Inflammatory macrophage treated with lipopolysaccharide for 1 hour (primary cell): ENCODE results near the gene POLD4.

Source experiments
- DNase-seq, 2 donors: peaks; one replicate each; pipeline ENCODE4 v3.0.0-alpha.2; 2020 to 2022

Gene POLD4

DNA sequence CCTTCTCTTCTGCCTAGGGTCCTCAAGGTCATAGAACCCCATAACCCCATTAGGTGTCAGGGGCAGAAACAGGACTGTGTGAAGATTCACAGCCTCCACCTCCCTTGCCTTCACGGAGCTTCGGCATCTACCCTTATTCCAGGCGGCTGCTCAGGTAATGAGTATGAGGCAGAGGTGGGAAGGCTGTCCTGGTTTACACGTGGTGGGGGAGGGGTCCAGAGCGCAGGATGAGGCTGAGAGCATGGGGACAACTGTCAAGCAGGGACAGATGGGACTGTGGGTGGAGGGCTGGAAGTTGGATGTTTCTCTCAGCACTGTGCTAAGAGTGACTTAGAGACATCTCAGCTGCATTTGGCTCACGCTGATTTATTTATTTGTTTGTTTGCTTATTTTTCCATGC is 34.2 kb upstream of the POLD4 start:
- no peak for DNase-seq

DNA sequence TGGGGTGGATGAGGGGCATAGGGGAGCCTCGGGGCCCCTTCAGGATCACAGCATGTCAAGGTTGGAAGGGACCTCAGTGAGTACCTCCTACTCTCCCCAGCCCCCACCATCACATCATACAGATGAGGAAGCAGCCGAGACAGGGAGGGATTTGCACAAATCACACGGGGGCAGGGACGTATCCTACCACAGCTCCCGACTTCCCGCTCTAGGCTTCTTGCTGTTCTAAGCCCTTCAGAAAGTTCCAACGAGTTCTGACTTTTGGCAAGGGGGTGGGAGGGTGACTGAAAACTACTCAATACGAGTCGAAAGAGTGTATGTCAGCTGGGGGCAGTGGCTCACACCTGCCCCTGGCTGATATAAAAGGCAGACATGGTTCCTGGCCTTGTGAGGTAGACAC is 33.7 kb upstream of the POLD4 start:
- no peak for DNase-seq

DNA sequence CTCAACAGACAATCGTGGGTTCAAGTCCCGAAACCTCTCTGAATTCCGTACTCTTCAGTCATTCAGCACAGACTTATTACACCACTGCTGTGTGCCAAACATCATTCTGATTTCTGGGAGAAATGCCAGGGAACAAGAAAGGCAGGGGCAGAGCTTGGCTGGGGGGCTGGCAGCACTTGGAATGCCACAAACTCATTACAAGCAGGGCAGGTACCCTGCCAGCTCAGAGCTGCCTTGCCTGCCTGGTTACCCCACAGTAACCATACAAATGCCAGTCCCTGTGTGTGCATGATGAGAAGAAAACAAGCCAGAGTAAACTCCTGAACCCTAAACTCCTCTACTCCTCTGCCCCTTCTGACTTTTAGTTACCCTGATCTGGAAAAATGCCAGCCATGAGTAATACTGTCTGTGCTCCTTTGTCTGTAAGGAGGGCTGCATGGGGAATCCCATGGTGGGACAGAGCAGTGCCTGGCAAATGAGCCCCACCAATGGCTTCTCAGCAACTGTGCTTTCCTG is 31.6 kb upstream of the POLD4 start:
- no peak for DNase-seq

DNA sequence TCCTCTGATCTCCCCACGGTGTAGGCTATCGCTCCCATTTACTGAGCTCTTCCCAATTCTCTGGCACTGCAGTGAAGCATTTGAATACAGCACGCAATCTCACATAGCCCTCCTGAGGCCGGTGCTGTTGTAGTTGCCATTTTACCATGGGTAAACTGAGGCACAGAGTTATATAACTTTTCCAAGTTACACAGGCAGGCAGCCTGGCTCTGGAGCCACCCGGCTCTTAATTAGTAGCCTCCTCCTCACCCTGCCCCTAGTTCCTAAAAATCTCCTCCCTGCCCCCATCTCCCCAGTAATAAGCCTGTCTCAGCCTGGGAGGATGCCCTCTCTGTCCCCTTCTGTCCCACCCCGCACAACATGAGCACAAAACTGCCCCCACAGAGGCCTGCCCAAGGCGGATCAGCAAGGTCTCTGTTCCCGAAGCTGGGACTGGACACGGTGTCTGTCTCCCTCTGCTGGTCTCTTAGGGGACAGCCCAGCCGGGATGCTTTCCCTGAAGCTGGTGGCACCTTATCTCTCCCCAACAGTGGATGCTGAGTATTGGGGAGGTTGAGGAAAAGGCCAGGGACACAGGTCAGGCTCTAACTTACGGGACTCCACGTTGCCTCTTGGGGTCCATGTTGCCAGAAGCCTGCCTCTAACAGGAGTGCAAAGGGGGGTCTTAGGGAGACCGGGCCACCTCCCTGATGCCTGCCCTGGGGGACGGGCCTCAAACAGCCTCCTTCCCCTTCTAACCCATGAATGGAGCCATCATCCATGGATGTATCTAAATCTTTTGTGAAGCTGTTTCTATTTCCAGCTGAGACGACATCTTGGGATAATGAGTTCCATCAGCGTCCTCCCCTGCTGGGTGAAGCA is 29.2 kb upstream of the POLD4 start:
- peak; percentile 62 to 93 for DNase-seq

DNA sequence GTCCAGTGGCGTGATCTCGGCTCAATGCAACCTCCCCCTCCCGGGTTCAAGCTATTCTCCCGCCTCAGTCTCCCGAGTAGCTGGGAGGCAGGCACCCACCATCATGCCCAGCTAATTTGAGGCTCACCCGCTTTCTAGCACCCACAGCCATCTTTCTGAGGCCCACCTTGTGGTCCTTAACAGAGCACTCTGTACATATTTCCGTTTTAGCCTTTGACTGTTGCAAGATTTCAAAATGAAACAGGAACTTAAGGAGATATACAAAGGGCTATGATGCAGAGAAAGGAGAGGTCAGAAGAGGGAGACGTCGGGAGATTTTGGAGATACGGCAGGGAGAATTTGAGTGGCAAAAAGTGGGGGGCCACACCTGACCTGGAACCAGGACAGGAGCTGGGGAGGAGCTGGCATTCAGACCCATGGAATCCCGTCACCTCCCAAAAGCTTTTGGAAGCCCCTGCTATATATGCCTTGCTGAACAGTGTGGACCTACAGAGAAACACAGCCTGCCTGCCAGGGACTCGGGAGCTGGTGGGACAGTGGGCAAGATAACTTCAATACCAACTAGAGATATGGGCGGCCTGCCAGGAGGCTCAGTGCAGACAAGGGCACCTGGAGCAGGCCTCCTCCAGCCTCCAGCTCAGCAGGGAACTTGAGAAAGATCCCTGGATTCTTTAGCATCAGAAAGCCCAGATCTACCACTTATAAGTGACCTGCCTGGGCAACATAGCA is 28.1 kb upstream of the POLD4 start:
- peak; percentile 71 to 72 for DNase-seq

DNA sequence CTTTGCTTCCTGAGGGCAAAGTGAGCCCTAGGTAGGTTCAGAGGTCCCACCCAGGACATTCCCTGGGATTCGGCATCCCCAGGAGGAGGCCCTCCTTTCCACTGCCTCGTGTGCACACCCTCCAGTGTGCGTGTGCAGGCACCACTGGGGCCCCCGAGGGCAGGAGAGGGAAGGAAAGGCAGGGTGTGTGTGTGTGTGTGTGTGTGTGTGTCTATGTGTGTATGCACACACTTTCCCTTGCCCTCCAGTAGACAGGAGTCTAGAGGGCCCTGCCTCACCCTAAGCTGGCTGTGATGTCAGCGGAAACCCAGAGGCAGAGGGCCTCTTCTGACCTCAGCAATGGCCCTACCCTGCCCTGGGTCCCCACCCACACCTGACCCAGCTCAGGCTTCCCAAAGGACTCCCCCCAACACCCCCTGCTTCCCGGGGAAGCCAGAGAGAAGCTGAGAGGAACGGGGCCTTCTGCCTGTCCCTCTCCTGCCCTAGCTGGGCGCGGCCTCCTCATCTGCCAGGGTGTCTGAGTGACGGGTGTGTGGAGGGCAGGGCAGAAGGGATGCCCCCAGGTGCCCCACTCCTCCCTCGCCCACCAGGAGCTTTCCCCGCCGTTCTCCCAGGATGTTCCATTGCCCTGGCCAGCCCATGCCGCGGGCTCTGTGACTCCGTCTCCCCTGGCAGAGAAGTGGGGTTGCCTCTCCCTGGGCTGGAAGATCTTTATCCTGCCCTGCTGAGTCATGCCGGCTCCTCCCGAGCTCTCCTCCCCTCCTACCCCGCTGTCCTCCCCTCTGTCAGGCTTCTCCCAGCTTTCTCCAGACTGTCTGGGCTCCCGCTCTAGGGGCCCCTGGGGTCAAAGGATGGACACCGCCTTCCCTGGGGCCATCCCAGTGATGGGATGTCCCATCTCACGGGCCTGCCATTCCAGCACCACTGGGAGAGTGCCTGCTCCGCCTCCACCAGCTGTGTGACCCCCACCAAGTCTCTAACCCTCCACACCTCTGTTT is 26.0 kb upstream of the POLD4 start:
- peak in 1 of 2 donors; percentile 70 for DNase-seq

DNA sequence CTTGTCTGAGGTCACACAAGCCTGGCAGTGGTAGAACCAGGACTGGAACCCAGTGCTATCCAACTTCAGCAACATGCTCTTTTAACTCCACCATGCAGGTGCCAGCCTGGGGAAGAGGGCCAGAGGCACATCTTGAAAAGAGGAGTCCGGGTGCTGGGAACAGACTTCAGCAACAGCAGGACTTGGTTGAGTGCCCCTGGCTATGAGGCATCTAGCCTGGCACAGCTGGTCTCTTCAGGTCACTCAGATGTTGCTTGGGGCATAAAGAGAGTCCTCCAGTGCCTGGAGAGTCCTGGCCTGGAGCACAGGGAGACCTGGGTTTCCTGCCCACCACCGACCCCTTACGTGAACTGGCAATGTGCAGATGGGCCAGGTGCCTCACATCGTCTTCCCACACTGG is 25.2 kb upstream of the POLD4 start:
- DNase-seq, result no peak

DNA sequence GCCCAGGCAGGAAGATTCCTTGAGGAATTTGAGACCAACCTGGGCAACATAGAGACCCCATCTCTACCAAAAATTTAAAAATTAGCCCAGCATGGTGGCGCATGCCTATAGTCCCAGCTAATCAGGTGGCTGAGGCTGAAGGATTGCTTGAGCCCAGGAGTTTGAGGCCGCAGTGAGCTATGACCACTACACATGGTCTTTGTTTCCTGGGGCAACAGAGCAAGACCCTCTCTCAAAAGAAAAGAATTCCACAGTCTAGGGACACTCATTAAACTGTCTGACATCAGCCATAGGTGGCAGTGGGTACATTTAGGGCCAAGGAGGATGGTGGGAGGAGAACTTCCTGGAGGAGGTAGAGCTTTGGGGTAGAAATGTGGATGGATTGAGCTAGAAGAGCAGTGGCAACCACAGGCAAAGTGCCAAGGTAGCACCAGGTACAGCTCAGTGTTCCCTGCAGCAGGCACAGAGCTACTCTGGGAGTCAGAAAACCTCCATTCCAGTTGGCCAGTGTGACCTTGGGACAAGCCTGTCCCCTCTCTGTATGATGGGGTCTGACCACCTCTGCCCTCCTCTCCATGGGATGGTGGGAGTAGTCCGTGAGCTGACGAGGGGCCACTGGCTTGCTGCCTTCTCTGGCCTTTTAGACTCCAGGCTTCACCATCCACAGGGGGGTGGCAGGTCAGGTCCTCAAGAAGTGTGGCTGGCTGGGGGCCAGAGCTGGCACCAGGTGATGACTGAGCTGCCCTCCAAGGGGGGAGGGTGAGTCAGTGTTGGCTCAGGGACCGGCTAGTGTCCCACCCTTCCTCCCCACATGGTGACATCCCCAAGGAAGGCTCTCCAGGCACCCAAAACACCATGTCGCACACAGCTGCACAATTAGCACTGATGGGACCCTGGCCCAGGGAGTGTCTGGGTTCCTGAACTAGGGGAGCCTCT is 23.8 kb upstream of the POLD4 start:
- DNase-seq, result no peak

DNA sequence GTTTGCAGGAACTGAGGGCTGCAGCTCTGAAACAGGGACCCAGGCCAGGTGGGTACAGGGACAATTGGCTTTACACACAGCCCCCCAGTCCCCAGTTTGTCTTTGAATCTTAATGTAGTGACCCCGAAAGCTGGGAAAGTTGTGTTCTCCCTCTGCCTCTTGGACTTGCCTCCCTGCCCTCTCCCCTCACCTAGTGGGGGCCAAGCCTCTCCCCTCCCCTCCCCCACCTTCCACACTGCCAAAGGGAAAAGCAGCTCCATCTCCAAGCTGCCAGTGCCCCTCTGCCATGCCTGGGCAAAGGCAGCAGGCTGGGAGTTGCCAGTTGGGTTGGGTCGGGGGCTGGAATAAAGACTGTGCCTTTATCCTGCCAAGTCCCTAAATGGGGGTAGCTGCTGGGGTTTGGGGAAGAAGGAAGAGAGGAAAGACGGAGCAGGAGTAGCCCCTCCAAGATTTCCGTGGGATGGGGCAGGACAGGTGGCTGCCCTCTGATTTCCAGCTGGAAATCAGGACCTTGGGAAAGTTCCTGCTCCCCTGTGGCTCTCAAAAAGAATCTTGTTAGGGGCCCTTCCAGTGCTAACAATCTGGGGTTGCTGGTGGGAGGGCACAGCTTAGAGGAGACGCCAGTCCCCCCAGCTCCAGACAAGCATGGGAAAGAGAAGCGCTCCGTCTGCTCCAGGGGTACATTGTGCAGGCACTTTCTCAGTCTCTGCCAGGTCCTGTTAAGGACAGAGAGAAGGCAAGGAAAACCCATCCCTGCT is 22.9 kb upstream of the POLD4 start:
- no peak for DNase-seq

DNA sequence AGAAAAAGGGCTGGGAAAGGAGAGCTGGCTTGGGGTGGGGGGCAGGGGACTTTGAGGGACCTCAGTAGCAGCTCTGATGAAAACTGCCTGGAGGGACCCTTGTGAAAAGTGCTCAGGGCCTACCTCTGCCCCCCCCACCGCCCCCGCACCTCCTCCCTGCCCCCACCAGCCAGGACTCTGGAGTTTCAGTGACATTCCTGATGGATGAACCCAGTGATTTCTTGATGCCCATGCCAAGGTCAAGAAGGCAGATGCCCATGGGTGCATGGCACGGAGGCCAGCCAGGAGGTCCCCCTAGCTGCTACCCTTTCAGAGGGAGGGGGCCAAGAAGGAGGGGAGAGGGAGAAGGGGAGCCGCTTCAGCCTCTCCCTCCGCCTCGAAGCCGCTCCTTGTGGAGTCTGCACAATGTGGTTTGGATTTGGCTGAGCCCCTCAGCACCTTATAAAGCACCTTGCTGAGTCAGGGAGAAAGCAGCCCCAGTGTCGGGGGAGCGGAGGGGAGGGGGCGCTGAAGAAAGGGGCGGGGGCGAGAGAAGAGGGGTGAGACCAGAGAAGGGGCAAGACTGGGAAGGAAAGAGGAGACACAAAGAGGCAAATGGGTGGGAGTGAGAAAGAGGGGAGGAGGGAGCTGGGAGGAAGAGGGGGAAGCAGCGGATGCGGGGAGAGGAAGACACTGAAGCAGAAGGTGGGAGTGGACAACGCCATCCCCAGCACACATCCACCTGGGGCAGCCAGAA is 22.1 kb upstream of the POLD4 start:
- no peak for DNase-seq

DNA sequence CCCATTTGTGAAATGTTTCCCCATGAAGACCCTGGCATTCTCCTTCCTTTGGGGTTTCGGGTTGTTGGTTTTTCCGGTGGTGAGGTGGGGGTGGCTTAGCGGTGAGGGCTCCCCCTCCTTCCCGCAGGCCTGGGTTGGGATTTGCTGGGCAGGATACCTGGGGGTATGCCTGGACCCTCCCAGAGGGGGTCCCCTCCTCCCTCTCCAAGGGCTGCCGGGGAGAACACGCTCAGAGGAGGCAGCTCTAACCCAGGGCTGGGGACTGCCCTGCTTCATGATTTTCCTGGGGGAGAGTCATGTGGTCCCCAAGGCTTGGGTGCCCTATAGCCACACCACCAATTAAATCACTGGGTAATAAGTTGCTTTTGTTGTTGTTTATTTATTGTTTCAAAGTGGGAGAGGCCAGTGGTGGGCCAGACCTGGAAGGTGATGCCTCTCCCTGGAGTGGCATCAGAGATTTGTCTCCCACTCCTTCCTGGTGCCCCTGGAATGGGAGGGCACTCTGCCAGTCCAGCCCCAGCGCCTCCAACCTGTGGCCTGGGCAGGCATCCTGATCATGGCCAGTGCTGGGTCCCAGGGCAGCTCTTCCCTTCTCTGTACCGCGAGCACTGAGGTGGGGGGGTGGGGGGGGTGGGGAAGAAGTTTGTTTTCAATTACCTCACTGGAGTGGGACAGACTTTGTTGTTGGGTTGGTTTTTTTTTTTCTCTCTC is 21.4 kb upstream of the POLD4 start:
- no peak for DNase-seq

DNA sequence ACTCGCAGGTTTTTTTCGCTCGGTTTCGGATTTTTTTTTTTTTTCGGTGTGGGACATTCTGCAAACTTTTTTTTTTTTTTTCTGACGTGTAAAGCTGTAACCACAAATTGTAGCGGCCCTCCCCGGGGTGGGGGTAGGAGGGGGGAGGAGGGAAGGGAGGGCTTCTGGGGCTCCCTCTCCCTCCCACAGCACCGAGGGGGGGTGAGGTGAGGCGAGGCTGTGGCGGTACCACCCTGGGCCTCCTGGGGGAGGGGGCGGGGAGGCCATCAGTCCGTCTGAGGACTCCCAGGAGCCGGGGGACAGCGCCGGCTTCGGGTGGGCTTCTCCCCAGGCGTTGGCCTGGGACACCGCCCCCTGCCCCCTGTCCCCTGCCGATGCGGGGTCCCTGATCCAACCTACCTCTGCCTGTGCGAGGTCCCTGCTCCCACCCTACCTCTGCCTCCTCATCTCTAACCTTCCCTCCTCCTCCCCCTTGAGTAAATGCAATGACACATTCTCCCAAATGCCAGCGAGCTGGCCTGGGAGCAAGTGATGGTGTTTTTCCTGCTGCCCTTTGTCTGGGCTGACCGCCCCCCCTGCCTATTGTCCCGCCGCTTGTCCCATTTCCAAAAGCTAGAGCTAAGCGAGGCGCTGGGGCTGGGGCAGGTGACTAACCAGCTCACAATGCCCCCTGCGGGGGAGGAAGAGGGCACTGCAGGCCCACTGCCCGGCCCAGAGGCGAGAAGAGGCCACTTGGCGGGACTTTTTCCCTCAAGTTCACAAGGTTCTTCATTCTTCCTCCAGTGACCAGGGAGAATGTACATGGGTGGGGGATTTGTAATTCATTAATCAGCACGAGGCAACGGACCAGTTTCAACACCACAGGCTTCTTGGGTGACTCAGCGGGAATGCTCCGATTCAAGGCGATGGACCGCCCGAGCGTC is 20.6 kb upstream of the POLD4 start:
- peak; percentile 92 to 98 for DNase-seq

DNA sequence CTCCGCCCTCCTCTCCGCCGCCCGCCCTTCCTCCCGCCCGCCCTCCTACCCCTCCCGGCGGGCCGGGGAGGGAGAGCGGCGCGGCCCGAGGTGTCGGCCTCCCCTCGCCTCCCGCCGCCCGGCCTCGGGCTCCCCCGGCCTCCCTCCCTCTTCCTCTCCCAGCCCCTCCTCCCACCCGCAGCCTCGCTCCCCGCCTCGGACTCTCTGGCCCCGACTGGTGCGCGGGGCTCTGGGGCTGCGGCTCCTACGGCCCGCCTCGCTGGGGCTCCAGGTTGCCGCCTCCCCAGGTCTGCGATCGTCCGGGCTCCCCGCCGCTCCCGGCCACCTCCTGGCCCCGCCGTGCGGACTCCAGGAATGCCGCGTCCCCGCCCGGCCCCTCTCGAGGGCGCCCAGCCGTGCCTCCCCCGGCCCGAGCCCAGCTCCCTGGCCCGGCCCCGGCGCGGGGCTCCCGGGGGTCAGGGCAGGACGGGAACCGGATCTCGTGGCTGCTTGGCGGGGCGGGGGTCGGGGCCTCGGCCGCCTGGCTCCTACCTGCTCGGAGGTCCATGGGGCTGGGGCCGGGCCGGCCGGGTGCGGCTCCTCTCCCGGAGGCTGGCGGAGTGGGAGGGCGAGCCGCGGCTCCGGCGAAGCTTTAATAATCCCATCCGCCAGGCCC is 19.8 kb upstream of the POLD4 start, which contains the start of gene CLCF1:
TSS of gene CLCF1 (minus strand) at position 606 of the 655 bp plus-strand sequence. CDS start at position 547, 59 bp downstream.
- peak in 1 of 2 donors; percentile 35 for DNase-seq

DNA sequence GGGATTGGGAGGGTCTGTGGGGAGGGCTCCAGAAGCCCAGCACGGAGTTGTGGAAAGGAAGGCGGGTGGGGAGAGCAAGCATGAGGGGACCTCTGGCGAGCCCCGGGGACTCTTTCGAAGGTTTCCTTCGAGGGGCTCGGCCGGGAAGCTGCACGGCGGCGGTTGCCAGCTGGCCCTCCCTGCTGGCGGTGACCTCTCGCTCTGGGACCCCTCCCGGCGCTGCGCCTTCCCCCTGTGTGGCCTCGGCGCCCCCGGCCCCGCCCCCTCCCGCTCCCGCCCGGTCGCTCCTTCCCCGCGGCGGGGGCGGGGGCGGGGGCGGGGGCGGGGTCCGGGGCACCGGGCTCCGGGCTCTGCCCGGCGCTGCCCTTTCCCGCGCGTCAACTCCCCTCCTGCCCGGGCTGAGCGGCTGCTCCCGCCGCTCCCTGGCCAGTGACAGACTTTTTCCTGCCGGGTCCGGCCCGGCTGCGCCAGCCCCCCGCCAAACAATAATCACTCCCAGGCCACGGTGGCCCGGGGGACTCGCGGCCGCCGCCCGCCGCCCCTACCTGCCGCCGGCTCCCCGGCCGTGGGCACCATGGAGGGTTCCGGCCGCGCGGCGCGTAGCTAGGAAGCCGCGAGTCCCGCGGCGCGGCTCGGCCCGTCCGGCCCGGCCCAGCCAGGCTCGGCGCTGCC is 19.1 kb upstream of the POLD4 start:
- DNase-seq, result no peak

DNA sequence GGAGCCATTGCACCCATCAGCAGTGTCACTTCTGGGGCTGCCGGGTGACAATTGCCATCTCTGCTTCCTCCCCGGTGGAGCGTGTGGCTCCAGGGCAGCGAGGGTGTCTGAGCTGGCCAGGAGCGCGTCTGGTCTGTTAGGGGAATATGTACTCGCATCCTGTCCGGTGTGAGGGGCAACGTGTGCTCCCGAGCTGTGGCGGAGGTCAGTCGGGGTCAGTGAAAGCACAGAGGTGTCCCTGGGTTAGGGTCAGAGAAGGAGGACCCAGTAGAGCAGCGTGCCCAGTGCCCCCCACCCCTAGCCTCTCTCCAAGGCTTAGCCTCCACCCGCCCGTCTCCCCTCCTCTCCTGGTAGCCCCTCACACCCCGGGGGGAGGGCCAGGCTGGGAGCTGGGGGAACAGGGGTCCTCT is 18.6 kb upstream of the POLD4 start:
- DNase-seq, result no peak

DNA sequence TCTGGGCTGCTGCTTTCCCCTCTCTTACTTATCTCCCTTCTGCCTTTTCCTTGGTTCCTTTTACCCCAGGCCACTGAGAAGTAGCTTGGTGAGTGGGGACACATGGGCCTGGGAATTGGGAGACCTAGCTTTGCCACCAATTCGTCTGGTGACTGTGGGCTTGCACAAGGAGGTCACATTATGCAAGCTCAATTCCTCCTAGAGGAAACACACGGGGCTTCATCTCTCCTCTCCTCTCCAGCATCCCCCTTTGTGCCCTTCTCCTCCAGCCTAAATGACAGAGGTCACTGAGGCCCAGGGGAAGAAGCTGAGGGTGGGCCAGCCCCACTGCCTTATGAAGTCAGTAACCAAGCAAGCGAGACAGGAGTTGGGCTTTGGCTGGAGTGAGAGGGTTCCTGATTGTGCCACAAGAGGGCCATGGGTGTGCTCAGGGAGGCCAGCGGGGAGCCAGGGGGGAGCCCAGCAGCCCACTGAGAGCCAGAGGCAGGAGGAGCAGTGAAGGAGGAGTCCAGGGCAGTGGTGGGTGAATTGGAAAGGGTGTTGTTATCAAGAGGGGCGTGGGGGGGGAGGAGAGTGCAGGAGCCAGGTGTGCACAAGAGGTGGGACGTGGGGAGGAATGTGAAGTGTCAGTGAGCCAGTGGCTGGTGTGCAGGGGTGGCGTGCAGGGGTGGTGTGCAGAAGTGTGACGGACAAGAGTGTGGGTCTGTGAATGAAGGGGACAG is 18.0 kb upstream of the POLD4 start:
- DNase-seq, result peak; percentile 59 to 78
